ENCODE data around the gene SCNN1G.

The SCNN1G gene

DNA sequence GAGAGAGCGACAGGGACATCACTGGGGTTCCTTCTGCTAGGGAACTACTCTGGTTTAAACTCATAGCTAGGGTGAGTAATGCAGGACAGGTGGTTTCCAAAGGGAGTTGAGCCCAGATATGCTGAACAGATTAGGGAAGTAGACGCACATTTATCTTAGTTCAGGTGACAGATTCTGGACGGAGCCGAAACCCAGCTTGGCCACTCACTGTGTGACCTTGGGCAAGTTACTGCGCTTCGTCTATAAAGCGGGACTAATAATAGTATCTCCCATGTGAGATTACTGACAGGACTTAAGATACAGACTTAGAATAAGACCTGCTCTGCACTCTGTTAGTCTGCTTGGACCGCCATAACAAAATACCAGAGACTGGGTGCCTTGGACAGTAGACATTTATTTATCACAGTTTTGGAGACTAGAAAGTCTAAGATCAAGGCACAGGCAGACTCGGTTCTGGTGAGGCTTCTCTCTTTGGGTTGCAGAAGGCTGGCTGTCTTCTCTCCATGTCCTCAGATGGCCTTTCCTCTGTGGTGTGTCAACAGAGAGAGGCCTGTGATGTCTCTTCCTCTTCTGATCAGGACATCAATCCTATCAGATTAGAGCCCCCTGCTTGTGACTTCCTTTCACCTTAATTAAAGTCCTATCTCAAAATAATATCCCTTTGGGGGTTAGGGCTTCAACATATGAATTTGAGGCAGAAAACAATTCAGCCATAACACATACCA is 12.1 kb downstream of the SCNN1G start:
- in situ Hi-C loops (cut with HindIII; ENCODE audit: low sequenced_read_pairs), result loop anchor here (25.0 kb wide), 1 partner anchor 243 kb away; no protein-coding TSS in a partner anchor

DNA sequence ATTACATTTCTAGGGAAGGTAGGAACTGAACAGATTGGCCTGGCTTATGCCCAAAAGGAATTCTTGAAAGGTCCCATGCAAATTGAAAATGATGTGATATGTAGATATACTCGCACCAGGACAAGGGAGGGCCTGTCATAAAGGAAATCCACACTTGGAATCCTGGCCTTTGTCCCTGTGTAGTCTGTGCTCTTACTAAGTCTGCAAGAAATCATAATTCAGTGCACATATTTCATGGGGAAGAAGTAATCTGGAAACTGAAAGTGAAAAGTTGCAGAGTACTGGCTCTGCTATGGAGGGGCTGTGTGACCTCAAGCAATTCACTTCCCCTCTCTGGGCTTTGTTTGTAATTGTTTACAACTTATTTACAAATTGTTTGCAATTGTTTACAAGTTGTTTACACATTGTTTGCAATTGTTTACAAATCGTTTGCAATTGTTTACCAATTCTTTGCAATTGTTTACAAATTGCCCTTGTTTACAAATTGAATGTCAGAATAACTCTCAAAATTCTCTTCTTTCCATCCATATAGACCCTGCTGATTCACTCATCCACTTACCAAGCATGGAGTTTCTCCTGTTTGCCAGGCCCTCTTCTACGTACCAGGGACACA is 12.9 kb downstream of the SCNN1G start:
- in situ Hi-C loops (cut with HindIII; ENCODE audit: low sequenced_read_pairs), result loop anchor here (25.0 kb wide), 1 partner anchor 242 kb away; no protein-coding TSS in a partner anchor

DNA sequence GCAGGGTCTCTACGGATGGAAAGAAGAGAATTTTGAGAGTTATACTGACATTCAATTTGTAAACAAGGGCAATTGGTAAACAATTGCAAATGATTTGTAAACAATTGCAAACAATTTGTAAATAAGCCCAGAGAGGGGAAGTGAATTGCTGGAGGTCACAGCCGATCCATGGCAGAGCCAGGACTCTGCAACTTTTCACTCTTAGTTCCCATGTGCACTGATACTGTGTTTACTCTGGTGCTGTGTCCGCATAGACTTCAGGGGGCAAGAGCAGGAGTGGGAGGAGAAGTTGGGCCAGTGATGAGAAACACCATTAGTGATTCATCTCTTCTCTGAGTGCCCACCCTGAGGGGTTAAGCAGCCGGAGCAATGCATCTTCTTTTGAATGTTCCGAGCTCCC is 14.0 kb downstream of the SCNN1G start:
- in situ Hi-C loops (cut with HindIII; ENCODE audit: low sequenced_read_pairs), result loop anchor here (25.0 kb wide), 1 partner anchor 241 kb away; no protein-coding TSS in a partner anchor

DNA sequence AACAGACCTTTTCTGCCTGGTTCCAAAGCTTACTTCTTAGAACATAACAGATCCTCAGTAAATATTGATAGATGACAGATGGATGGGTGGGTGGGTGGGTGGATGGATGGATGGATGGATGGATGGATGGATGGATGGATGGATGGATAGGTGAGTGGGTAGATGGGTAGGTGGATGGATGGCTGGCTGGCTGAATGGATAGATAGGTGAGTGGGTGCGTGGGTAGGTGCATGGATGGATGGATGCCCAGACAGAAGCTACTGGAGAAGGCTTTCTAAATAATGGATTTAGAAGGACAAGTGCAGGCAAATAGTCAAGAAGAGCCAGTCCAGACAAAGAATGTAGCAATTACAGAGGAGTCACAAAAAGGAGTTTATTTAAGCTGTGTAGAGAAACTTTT is 19.6 kb downstream of the SCNN1G start:
- in situ Hi-C loops (cut with HindIII; ENCODE audit: low sequenced_read_pairs), result no loop called here

DNA sequence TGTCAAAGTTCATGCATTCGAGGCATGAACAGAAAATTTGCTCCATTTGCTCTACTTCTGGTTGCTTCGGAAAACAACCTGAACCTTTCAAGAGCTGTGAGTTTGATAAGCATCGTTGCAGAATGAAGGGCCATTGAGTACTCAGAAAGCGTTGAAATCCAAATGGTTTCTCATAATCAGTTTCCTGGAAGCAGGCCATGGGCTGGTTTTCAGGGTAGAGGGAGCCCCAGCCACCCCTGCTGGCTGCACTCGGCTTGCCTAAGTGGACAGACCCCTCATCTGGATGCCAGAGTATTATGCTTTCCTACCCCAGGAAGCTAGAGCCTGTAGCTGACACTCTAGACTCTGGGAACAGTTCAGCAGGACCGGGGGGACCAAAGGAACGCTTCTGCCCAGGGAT is 24.4 kb downstream of the SCNN1G start:
- in situ Hi-C loops (cut with HindIII; ENCODE audit: low sequenced_read_pairs), result no loop called here

DNA sequence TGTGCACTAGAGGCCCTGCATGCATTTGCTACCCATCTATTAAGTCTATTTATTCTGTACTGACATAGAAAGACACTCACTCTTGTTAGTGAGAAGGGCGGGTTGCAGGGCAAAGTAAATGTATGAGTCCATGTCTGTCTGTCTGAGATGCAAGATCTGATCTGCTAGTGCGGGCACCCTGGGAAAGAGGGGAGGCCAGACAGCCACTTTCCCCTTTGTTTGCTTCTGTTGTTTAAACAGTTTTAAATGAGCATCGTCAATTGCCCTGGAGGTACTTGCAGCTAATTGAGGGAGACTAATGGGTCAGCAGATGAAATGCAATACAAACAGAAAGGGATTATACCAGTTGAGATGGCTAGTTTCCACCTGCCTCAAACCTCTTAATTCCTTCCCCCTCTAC is 24.9 kb downstream of the SCNN1G start:
- in situ Hi-C loops (cut with HindIII; ENCODE audit: low sequenced_read_pairs), result no loop called here

DNA sequence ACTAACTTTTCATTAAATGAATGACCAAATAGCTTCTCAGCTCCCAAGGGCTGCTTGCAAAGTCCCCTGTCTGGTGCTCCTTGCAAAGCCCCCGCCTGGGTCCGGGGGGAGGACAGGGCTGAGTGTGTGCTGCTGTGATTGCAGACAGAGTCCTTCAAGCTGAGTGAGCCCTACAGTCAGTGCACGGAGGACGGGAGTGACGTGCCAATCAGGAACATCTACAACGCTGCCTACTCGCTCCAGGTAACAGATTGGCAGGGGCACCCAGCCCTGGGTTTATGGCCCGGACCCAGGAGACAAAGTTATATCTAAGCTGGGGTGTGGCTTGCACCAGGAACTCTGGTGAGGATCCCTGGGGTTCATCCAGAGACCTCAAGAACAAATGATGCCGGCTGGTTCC is 27.1 kb downstream of the SCNN1G start:
- in situ Hi-C loops (cut with HindIII; ENCODE audit: low sequenced_read_pairs), result no loop called here

DNA sequence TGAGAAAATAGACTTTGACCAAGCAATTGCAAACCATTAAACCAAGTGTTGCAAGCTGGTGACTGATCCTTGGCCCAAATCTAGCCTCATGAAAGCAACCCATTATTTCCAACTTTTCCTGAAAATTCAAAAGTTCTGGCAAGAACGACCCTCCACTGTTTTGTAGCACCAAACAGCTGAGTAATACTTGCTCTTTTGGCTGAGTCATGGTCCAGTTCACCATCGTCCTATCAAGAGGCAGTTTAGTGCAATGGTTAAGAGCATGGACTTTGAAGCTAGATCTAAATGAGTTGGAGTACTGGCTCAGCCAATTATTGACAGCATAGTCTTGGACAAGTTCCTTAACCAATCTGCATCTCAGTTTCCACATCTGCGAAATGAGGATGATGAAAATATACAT is 31.3 kb downstream of the SCNN1G start:
- in situ Hi-C loops (cut with HindIII; ENCODE audit: low sequenced_read_pairs), result no loop called here

DNA sequence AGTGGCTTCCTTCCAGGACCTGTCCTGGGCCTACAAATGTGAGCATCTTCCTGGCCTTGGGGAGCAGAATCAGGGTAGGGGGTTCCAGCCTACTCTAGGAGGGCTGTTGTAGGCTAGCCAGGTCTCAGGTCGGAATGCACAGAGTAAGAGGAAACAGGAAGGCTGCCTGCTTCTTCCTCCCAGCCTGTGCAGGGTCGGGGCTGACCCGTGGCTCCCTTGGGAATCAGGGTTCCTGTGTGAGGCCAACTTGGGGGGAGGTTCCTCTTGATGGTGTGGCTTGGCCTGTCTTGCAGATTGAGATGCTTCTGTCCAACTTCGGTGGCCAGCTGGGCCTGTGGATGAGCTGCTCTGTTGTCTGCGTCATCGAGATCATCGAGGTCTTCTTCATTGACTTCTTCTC is 32.3 kb downstream of the SCNN1G start:
- in situ Hi-C loops (cut with HindIII; ENCODE audit: low sequenced_read_pairs), result no loop called here

DNA sequence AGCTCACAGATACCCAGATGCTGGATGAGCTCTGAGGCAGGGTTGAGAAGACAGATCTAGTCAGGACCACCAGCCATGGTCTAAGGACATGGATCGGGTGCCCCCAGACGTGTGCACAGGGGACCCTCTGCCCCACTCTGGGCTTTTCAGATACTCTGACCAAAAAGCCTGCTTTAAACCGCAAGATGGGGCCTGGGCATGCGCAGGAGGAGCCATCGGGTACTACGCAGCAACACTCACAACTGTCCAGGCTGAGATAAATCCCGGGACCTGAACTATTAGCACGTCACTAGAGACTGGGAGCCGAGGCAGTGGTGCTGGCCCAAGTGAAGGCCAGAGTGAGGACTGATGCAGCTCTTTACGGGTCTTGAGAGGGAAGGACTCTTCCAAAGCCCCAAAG is 32.9 kb downstream of the SCNN1G start:
- in situ Hi-C loops (cut with HindIII; ENCODE audit: low sequenced_read_pairs), result no loop called here

DNA sequence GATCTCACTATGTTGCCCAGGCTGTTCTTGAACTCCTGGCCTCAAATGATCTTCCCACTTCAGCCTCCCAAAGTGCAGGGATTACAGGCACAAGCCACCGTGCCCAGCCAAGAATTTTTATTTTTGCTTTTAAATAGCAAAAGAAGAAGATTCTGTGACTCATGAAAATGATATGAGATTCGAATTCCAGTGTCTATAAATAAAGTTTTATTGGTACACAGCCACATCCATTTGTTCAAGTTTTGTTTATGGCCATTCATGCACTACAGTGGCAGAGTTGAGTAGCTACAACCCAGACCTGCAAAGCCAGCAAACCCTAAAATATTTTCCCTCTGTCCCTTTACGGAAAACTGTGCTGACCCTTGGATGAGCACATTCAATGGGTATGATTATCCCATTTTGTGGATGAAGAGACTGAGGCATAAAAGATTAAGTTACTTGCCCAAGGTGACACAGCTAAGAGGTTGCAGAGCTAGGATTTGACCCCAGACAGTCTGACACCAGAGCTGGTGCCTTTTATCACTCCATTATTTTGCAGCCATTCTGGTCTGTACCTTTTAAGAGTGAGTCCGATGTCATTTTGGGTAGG is 34.2 kb downstream of the SCNN1G start:
- in situ Hi-C loops (cut with HindIII; ENCODE audit: low sequenced_read_pairs), result no loop called here

DNA sequence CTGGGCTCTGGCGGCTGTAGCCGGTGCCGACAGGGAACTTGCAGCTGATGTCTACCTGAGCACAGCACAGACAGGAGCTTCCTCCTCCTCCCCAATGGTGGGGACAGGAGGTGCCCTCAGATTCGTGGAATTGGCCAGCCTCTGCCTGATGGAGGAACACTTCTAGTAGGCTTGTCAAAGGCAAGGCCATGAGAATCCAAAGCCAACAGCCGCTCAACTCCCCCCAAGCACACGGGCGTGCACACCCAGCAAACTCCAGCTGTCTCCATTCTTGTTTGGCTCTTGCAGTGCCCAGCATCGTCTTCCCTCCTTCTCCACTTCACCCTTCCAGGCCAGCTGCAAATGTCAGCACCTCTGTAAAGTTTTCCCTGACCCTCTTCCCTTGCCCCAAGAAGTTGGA is 35.1 kb downstream of the SCNN1G start:
- in situ Hi-C loops (cut with HindIII; ENCODE audit: low sequenced_read_pairs), result no loop called here

DNA sequence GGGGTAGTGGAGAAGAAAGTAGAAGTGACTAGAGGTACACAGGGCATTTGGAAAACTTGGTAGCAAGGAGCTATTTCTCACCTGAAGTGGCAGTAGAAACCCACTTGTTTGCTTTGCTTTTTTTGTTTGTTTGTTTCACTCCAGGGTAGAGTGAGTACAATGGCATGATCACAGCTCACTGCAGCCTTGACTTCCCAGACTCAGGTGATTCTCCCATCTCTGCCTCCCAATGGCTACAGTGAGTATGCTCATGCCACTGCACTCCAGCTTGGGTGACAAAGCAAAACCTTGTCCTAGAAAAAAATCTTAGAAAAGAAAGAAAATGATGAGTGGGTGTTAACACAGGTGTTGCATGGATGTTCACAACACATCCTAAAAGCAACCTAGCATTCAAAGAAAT is 40.4 kb downstream of the SCNN1G start:
- in situ Hi-C loops (cut with HindIII; ENCODE audit: low sequenced_read_pairs), result no loop called here

DNA sequence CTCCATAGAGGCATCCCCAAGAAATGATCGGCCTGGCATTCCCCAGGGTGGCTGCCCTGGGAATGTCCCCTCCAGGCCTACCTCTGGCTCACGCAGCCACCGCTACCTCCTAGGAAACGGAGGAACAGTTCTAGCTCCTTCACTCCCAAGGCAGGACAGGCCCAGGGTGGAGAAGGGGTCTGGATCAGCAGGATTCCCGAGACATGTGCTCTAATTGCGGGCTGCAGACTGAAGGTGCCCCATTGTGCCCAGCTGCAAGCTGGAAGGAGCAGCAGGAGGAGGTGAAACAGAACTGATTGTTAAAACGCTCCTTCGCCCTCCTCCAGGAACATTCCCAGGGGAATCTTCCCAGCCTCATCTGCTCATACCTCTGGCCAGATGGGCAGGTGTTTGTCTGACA is 40.8 kb downstream of the SCNN1G start:
- in situ Hi-C loops (cut with HindIII; ENCODE audit: low sequenced_read_pairs), result no loop called here

DNA sequence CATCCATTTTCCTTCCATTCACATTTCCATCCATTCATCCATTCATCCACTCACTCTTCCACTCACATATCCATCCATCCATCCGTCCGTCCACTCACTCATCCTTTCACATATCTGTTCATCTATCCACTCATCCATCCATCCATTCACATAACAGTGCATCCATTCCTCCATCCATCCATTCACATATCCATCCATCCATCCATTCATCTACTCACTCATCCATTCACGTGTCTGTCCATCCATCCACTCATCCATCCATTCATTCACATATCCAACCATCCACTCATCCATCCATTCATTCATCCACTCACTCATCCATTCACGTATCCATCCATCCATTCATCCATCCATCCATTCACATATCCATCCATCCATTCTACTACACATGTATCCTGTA is 42.6 kb downstream of the SCNN1G start:
- in situ Hi-C loops (cut with HindIII; ENCODE audit: low sequenced_read_pairs), result no loop called here

DNA sequence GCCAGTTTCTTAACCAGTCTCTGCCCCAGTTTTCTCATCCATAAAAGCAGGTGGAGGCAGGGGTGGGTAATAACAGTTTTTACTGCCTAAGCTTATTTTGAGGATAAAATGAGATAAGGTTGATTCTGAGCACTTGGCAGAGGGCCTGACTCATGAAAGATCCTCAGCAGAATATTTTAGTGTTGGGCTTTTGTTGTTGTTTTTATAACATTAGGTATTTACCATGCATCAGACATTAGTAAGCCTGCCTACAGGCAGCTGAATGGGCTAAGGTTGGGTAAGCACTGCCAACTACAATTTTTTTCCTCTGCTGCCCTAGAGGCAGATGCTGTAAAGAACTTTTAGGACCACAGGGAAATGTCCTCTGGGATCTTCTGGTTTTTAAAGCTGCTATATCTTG is 43.1 kb downstream of the SCNN1G start:
- in situ Hi-C loops (cut with HindIII; ENCODE audit: low sequenced_read_pairs), result no loop called here

DNA sequence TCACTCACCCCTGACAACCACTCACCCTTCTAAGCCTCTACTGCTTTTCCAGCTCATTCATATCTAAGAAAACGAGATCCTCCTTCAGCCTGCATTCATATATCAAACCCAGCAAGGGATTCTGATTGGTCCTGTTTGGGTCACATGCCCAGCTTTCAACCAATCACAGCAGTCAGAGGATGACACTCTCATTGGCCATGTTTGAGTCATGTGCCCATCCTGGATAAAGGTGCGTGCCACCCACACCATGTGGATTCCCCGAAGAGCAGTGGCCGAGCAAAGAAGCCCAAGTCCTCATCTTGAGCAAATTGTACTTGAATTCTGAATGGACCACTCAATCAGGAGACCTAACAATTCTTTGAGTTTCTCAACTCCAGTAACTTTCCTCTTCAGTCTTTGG is 45.0 kb downstream of the SCNN1G start:
- in situ Hi-C loops (cut with HindIII; ENCODE audit: low sequenced_read_pairs), result no loop called here

DNA sequence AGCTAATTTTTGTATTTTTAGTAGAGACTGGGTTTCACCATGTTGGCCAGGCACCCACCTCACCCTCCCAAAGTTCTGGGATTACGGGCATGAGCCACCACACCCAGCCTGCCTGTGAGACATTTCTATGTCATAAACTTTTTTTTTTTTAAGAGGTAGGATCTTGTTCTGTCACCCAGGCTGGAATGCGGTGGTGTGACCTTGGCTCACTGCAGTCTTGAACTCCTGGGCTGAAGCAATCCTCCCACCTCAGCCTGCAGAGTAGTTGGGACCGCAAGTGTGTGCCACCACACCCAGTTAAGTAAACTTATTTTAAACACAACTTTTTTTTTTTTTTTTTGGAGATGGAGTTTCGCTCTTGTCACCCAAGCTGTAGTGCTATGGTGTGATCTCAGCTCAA is 47.2 kb downstream of the SCNN1G start:
- in situ Hi-C loops (cut with HindIII; ENCODE audit: low sequenced_read_pairs), result no loop called here

DNA sequence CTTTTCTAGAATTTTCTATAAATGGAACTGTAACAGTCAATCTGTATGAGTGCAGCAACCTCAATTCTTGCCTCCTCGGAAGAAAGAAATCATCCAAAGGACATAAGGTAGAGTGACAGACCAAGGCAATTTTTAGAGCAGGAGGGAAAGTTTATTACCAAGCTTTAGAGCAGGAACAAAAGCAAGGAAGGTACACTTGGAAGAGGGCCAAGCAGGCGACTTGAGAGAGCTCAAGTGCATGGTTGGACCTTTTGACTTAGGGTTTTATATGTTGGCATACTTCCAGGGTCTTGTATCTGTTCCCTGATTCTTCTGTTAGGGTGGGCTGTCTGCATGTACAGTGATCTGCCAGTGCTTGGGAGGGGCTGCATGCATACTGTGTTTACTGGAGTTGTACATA is 50.3 kb downstream of the SCNN1G start:
- in situ Hi-C loops (cut with HindIII; ENCODE audit: low sequenced_read_pairs), result no loop called here

DNA sequence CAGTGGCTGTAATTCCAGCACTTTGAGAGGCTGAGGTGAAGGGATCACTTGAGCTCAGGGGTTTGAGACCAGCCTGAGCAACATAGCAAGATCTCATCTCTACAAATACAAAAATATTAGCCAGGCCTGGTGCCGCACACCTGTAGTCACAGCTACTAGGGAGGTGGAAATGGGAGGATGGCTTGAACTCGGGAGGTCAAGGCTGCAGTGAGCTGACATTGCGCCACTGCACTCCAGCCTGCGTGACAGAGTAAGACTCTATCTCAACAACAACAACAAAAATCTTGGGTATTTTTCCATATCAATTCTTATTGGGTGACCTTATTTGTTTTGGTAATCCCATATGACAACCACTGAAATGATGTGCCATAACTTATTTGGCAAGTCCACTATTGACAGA is 52.6 kb downstream of the SCNN1G start:
- in situ Hi-C loops (cut with HindIII; ENCODE audit: low sequenced_read_pairs), result no loop called here

DNA sequence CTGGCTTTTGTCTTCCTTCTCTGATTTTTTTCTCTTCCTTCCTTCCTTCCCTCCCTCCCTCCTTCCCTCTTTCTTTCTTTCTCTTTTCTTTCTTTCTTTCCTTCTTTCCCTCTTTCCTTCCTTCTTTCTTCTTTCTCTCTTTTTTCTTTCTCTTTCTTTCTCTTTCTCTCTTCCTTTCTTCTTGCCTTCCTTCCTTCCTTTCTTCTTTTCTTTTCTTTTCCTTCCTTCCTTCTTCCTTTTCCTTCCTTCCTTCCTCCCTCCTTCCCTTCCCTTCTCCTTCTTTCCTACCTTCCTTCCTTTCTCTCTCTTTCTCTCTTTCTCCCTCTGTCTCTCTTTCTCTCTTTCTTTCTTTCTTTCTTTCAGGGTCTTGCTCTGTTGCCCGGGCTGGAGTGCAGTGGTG is 54.4 kb downstream of the SCNN1G start:
- in situ Hi-C loops (cut with HindIII; ENCODE audit: low sequenced_read_pairs), result no loop called here

DNA sequence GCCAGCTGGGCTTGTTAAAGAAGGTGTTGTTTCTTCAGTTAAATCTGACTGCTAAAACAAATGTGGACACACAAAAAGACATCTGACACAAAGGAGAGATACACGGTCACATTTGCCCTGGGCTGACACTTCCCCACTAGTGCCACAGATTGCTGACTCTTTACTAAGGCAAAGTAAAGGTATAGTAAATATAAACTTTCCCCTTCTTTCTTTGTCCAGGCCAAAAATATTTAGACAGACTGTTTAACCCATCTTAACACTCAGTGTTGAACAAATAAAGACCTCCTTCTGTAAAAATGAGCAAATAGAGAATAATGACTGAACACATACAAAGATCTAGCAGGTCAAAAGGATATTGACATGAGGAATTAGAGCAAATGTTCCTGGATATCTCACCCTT is 58.4 kb downstream of the SCNN1G start:
- in situ Hi-C loops (cut with HindIII; ENCODE audit: low sequenced_read_pairs), result no loop called here
